ENCODE data around the gene LRRC27. TPM values are rescaled to one million over a fixed set of nuclear protein-coding genes. Genes with fewer than 3 reads are reported as not detected.
"Not testable (repeated sequence)": the region's sequence is repeated elsewhere in the genome, so short reads cannot be mapped to it uniquely, and the experiment has no call there.

Gene LRRC27
- total RNA-seq, 2 donors from 2014 or later: 11.4 to 22.9 TPM

DNA sequence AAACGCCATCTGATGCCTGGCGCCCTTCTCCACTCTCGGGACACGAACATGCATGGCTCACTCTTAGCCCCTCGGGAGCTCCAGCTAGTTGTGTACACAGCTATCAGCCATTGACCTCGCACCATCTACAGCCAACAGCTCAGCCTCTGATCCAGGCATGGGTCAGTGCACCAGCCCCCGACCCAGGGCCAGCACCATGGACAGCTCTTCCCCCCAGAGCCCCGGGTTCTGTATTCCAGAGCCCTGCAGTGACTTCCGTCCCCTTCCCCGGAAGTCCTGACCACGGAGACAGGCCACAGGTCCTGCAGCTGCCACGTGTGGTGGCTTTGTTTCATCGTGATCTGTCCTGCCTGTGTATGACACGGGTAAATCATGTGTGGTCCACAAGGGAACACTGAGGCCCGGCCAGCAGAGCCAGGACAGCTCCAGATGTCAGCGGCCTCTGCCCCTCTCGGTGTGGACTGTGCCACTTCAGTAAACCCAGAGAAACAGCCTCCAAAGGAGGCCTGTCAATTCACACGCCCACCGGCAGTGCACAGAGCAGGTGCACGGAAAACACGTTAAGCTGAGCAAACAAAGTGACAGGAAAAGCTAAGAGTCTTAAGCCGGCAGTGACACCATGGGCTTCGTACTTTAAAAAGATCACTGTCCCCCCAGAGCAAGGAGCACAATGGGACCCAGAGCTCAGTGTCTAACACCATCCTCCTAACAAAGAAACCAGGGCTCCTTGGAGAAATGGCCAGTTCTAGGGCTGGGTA lies 37.3 kb upstream of the LRRC27 start:
- DNase-seq (ENCODE audit: low spot score): no peak

DNA sequence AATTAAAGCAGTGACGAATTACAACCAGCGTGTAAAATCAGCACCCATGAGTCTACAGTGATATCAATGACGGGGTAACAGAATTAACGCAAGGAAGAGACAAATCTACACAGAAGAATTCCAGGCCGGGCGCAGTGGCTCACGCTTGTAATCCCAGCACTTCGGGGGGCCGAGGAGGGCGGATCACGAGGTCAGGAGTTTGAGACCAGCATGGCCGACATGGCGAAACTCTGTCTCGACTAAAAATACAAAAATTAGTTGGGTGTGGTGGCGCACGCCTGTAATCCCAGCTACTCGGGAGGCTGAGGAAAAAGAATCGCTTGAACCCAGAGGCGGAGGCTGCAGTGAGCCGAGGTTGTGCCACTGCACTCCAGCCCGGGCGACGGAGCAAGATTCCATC lies 36.5 kb upstream of the LRRC27 start:
- DNase-seq (ENCODE audit: low spot score); H3K27ac ChIP-seq; H3K4me3 ChIP-seq; H3K4me1 ChIP-seq (replicated peaks); H3K36me3 ChIP-seq; H3K9me3 ChIP-seq; intact Hi-C loops (cut with DNase I); H3K27me3 ChIP-seq (replicated peaks; ENCODE audit: insufficient read depth): not testable (repeated sequence)
- WGBS: 89% methylated on average over 23 of the region's 23 CpGs

More for the DNA sequence above, 37.3 kb upstream of the LRRC27 start:
- H3K4me1 ChIP-seq (replicated peaks): no peaks in the 10 kb centered on the region
- no peak overlapping the region for H3K27ac ChIP-seq
- intact Hi-C loops (cut with DNase I): no loop called here
- H3K36me3 ChIP-seq: no peaks in the 10 kb centered on the region
- H3K4me3 ChIP-seq: no peak overlapping the region
- H3K9me3 ChIP-seq: no peaks in the 10 kb centered on the region
- TF ChIP-seq POLR2A (IDR thresholded peaks at IDR 0.05) (no peak), CTCF (IDR thresholded peaks at IDR 0.05) (no peak), POLR2AphosphoS5 (IDR thresholded peaks at IDR 0.05) (no peak)
- WGBS: 69% methylated on average over 23 of the region's 23 CpGs
- H3K27me3 ChIP-seq (replicated peaks; ENCODE audit: insufficient read depth): peaks cover 1% of the 10 kb centered on the region

- Histone ChIP-seq H3K27me3 (replicated peaks; ENCODE audit: insufficient read depth) (peaks cover 1% of the 10 kb centered on the region), H3K4me3 (no peak overlapping the region), H3K27ac (no peak overlapping the region), H3K9me3 (no peaks in the 10 kb centered on the region), H3K36me3 (no peaks in the 10 kb centered on the region), H3K4me1 (replicated peaks) (no peaks in the 10 kb centered on the region)
- TF ChIP-seq POLR2AphosphoS5 (IDR thresholded peaks at IDR 0.05) (no peak), CTCF (IDR thresholded peaks at IDR 0.05) (no peak), POLR2A (IDR thresholded peaks at IDR 0.05) (no peak)
- no peak for DNase-seq (ENCODE audit: low spot score)
- intact Hi-C loops (cut with DNase I): no loop called here
- 95% methylated on average over 25 of the region's 28 CpGs for WGBS
Measured at GRCh38 chr10:132296666-132297443, 35.1 kb upstream of the LRRC27 start.

GRCh38 chr10:132297526-132297925 lies 34.5 kb upstream of the LRRC27 start:
- WGBS: 31% methylated on average over 9 of the region's 9 CpGs
- Histone ChIP-seq H3K27me3 (replicated peaks; ENCODE audit: insufficient read depth) (peaks cover 1% of the 10 kb centered on the region), H3K36me3 (no peaks in the 10 kb centered on the region), H3K27ac (no peak overlapping the region), H3K9me3 (no peaks in the 10 kb centered on the region), H3K4me3 (no peak overlapping the region), H3K4me1 (replicated peaks) (no peaks in the 10 kb centered on the region)
- no peak for DNase-seq (ENCODE audit: low spot score)
- intact Hi-C loops (cut with DNase I): no loop called here
- TF ChIP-seq POLR2A (IDR thresholded peaks at IDR 0.05): no peak
- no peak for TF ChIP-seq CTCF (IDR thresholded peaks at IDR 0.05)
- TF ChIP-seq POLR2AphosphoS5 (IDR thresholded peaks at IDR 0.05): no peak

DNA sequence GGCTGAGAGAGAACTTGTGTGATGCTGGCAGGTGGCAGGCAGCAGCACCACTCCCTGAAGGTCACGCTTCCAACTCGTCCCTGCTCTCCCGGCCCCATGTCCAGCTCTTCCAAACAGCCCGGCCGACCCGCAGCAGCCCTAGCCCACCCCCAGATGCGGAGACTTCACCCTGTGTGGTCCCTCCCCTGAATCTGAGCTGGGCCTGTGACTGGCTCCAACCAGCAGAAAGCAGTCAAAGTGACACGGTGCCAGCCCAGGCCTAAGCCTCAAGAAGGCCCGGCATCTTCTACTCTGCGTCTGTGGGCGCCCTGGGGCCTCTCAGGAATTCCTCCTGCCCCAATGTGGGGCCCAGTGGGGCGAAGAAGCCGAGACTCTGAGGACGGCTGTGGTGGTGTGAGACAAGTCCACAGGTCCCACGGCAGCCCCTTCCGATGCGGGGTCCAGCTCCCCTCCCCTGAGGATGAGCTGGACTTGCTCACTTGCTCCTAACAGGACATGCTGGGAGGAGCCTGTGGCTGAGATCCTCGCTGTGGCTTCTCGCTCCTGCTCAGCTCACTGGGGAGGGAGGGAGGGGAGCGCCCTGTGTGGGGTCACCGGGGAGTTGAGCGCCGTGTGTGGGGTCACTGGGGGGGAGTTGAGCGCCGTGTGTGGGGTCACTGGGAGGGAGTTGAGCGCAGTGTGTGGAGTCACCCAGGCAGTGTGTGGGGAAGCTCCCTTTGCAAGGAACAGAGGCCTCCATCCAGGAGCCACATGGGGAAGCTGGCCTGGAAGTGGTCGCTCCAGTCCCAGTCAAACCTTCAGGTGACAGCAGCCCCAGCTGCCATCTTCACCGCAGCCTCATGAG lies 33.7 kb upstream of the LRRC27 start:
- no peak for DNase-seq (ENCODE audit: low spot score)
- intact Hi-C loops (cut with DNase I): no loop called here

More for the DNA sequence above, 33.7 kb upstream of the LRRC27 start:
- no peak overlapping the region for H3K27ac ChIP-seq
- H3K9me3 ChIP-seq: no peaks in the 10 kb centered on the region
- WGBS: 62% methylated on average over 28 of the region's 28 CpGs
- TF ChIP-seq POLR2AphosphoS5 (IDR thresholded peaks at IDR 0.05) (no peak), CTCF (IDR thresholded peaks at IDR 0.05) (no peak), POLR2A (IDR thresholded peaks at IDR 0.05) (no peak)
- peaks cover 1% of the 10 kb centered on the region for H3K27me3 ChIP-seq (replicated peaks; ENCODE audit: insufficient read depth)
- no peaks in the 10 kb centered on the region for H3K4me1 ChIP-seq (replicated peaks)
- H3K4me3 ChIP-seq: no peak overlapping the region
- no peaks in the 10 kb centered on the region for H3K36me3 ChIP-seq

Measured in prostate gland (tissue), 2 donors.